KMS-11 (cell line): ENCODE measurements around the gene GTF2A2.

Experiments
- H2AFZ ChIP-seq: fragments of 200-600 bp; sonication (generic); 2 replicates; pipeline ENCODE4 v1.6.1; 2016; ENCODE audit warnings: antibody characterized with exemption, mixed run types, low read depth
- H3K27ac ChIP-seq: fragments of 200-600 bp; sonication (generic); 2 replicates; pipeline ENCODE4 v1.6.1; 2016; ENCODE audit warnings: mild to moderate bottlenecking, mixed run types
- H3K27me3 ChIP-seq: fragments of 200-600 bp; sonication (generic); 2 replicates; pipeline ENCODE4 v1.6.1; 2017; ENCODE audit warnings: mild to moderate bottlenecking, low read depth, mixed run types, moderate library complexity; ENCODE audit not compliant: insufficient read depth
- H3K36me3 ChIP-seq: fragments of 200-600 bp; sonication (generic); 2 replicates; pipeline ENCODE4 v1.6.1; 2017; ENCODE audit warnings: mild to moderate bottlenecking, mixed run types; ENCODE audit not compliant: insufficient read depth
- H3K4me1 ChIP-seq: fragments of 200-600 bp; sonication (generic); 2 replicates; pipeline ENCODE4 v1.6.1; 2016; ENCODE audit warnings: mild to moderate bottlenecking, low read depth, mixed run types; ENCODE audit not compliant: poor library complexity, severe bottlenecking
- H3K4me2 ChIP-seq: fragments of 200-600 bp; sonication (generic); 2 replicates; pipeline ENCODE4 v1.7.0; 2016; ENCODE audit warnings: mild to moderate bottlenecking, mixed run types
- H3K4me3 ChIP-seq: fragments of 200-600 bp; sonication (generic); IDR thresholded peaks from 2 replicates; pipeline ENCODE4 v1.6.1; 2017; ENCODE audit warnings: low read depth, low read length, mixed read lengths; ENCODE audit not compliant: insufficient read depth
- H3K79me2 ChIP-seq: fragments of 200-600 bp; sonication (generic); 2 replicates; pipeline ENCODE4 v1.6.1; 2016; ENCODE audit warnings: low read depth, mixed run types; ENCODE audit not compliant: insufficient read depth
- H3K9ac ChIP-seq: fragments of 200-600 bp; sonication (generic); 2 replicates; pipeline ENCODE4 v1.6.1; 2016; ENCODE audit warnings: mild to moderate bottlenecking, mixed run types
- H4K20me1 ChIP-seq: fragments of 200-600 bp; sonication (generic); 2 replicates; pipeline ENCODE4 v1.6.1; 2016; ENCODE audit warnings: mild to moderate bottlenecking, mixed run types; ENCODE audit not compliant: insufficient read depth
- TF ChIP-seq, protein P1 (sequence below): fragments of 200-600 bp; sonication (generic); conservative IDR thresholded peaks from 2 replicates; pipeline ENCODE4 v1.6.1; 2017; ENCODE audit warnings: low read depth, mild to moderate bottlenecking, antibody characterized with exemption, low read length, moderate library complexity, mixed read lengths

GTF2A2 gene

GRCh38 chr15:59691194-59691805, 34.0 kb upstream of the GTF2A2 start:
- Histone ChIP-seq H3K79me2 (peaks cover 28% of the 10 kb centered on the region), H3K27ac (no peak overlapping the region), H3K36me3 (no peaks in the 10 kb centered on the region), H3K4me1 (peaks cover 29% of the 10 kb centered on the region), H3K4me3 (no peak overlapping the region), H3K9ac (no peak overlapping the region), H3K4me2 (0 out of 2 replicates have a peak overlapping the region, but pooled peaks have one; percentile 63), H4K20me1 (peaks cover 17% of the 10 kb centered on the region), H2AFZ (no peak overlapping the region), H3K27me3 (no peaks in the 10 kb centered on the region)
- TF ChIP-seq, protein P1, sequence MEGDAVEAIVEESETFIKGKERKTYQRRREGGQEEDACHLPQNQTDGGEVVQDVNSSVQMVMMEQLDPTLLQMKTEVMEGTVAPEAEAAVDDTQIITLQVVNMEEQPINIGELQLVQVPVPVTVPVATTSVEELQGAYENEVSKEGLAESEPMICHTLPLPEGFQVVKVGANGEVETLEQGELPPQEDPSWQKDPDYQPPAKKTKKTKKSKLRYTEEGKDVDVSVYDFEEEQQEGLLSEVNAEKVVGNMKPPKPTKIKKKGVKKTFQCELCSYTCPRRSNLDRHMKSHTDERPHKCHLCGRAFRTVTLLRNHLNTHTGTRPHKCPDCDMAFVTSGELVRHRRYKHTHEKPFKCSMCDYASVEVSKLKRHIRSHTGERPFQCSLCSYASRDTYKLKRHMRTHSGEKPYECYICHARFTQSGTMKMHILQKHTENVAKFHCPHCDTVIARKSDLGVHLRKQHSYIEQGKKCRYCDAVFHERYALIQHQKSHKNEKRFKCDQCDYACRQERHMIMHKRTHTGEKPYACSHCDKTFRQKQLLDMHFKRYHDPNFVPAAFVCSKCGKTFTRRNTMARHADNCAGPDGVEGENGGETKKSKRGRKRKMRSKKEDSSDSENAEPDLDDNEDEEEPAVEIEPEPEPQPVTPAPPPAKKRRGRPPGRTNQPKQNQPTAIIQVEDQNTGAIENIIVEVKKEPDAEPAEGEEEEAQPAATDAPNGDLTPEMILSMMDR = peak; percentile 66

- Histone ChIP-seq H3K27me3 (no peaks in the 10 kb centered on the region), H3K27ac (peak overlapping the region; percentile 91), H4K20me1 (peaks cover 17% of the 10 kb centered on the region), H3K79me2 (peaks cover 44% of the 10 kb centered on the region), H3K9ac (peak overlapping the region; percentile 84), H3K4me3 (no peak overlapping the region), H3K36me3 (no peaks in the 10 kb centered on the region), H3K4me1 (peaks cover 35% of the 10 kb centered on the region), H3K4me2 (peak overlapping the region; percentile 63), H2AFZ (peak overlapping the region; percentile 93)
- TF ChIP-seq, protein P1 = peak; percentile 7; the same call in 1 of the 2 replicates
Measured at GRCh38 chr15:59689626-59690236, 32.4 kb upstream of the GTF2A2 start.

GRCh38 chr15:59688782-59689625, 31.7 kb upstream of the GTF2A2 start, which contains the start of gene BNIP2:
BNIP2 (minus strand) TSS chr15:59689320; CDS start chr15:59682457, 6,863 bp downstream.
- Histone ChIP-seq H3K36me3 (no peaks in the 10 kb centered on the region), H3K9ac (peak within 1 kb of the TSS; percentile 84)
- TF ChIP-seq, protein P1 = no peak

DNA sequence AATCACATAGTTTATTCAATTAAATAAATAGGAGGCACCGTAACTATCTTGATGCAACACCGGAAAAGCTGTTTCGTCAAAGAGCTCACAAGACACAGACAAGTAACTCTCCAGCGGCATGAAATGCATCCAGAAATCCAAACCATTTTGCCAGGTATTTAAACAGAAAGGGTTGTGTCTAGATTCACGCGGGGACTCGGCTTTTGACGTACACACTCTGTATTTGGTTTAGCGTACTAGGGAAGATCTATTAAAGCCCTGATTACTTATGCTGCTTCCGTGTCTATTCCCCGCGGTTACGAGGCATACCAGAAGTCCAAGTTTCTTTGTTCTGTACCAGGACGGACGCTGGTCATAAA, 31.1 kb upstream of the GTF2A2 start:
- peak overlapping the region; percentile 93; the same call in 1 of the 2 replicates for H2AFZ ChIP-seq

More at GRCh38 chr15:59688782-59689625, 31.7 kb upstream of the GTF2A2 start, which contains the start of gene BNIP2:
- peak within 1 kb of the TSS; percentile 96 for H3K4me2 ChIP-seq
- peaks cover 38% of the 10 kb centered on the region for H3K4me1 ChIP-seq
- peaks cover 51% of the 10 kb centered on the region for H3K79me2 ChIP-seq
- H3K27me3 ChIP-seq = no peaks in the 10 kb centered on the region
- peak within 1 kb of the TSS; percentile 93 for H2AFZ ChIP-seq
- H3K27ac ChIP-seq = peak within 1 kb of the TSS; percentile 91
- H4K20me1 ChIP-seq = peaks cover 18% of the 10 kb centered on the region
- no peak within 1 kb of the TSS for H3K4me3 ChIP-seq

More for the DNA sequence above, 31.1 kb upstream of the GTF2A2 start:
- Histone ChIP-seq H3K79me2 (peaks cover 57% of the 10 kb centered on the region), H3K27me3 (no peaks in the 10 kb centered on the region), H3K27ac (peak overlapping the region; percentile 91), H4K20me1 (peaks cover 19% of the 10 kb centered on the region), H3K4me2 (peak overlapping the region; percentile 96), H3K9ac (peak overlapping the region; percentile 84), H3K4me3 (no peak overlapping the region), H3K36me3 (no peaks in the 10 kb centered on the region), H3K4me1 (peaks cover 38% of the 10 kb centered on the region)
- TF ChIP-seq, protein P1 = 0 out of 2 replicates have a peak, but pooled peaks have one; percentile 0
